Fibroblast of skin of right biceps (primary cell): ENCODE measurements around the gene THSD7B.
"Not testable (repeated sequence)": the region's sequence is repeated elsewhere in the genome, so short reads cannot be mapped to it uniquely, and the experiment has no call there.

ENCODE experiments used
- DNase-seq: peaks from one replicate; pipeline ENCODE4 v3.0.0-alpha.2; 2013

THSD7B gene

DNA sequence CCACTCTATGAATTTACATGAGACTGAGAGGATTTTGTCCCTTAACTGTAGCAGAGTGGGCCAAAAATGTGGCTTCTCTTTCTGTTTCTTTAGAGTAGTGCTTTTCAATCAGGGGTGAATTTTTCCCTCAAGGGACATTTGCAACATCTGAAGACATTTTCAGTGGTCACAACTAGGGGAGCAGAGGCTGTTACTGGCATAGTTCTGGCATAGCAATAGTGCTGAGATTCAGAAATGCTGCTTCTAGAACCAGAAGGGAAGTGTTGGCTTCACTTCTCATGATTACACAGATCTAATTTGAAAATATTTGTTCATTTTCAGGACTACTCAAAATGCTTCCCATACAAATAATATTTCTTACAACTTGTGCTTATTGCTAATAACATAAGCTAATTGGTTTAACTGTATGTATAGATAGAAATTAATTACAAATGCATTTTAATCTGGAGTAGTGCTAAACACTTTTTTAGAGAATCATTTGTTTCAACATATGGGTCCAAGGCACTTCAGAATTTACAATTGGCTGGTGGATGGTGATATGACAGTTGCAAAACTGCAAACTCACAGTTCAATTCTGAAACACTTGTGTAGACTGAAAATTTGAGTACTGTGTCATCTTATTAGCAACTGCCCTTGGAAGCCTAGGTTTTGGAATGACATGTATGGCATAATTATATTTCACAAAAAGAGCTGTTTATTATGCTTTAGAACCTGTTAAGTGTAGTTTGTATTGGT lies 526.7 kb downstream of the THSD7B start:
- no peak for DNase-seq

GRCh38 chr2:137298377-137298776 lies 533.0 kb downstream of the THSD7B start:
- no peak for DNase-seq

DNA sequence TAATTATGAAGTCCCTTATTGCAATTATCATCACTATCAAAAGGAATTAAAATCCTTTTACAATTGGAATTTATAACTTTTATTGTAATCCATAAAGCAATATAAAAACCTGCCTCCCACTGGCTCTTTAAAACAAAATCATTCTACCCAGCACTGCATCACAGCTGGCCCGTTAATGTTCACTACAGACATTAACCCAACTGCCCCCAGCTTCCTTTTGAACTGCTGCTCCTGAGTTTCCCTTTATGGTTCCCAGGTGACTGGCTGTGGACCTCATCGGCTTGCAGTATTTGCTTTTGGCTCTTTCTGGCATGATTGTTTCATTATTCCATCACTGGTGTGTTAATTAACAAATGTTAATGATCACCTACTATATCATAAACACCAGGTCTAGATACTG lies 535.6 kb downstream of the THSD7B start:
- no peak for DNase-seq

- DNase-seq, result no peak
Observed at GRCh38 chr2:137302957-137303356, 537.6 kb downstream of the THSD7B start.

DNA sequence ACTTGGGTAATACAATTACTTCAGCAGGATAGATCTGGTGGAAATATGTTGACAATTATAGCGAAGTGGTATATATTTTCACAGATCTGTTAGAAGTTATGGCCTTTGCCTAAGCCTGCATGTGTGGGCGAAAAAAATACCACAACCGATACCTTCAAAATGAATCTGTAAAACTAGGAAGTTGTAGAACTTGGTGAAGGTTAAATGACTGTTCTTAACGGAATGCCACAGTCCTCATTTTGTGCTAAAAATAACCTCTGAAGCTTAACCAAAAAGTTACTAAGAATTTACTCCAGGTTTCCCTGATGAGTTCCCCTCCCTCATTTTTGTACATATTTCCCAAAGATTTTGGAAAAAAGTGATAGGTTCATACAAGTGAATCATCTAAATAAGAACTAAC lies 550.7 kb downstream of the THSD7B start:
- peak; percentile 9 for DNase-seq

DNA sequence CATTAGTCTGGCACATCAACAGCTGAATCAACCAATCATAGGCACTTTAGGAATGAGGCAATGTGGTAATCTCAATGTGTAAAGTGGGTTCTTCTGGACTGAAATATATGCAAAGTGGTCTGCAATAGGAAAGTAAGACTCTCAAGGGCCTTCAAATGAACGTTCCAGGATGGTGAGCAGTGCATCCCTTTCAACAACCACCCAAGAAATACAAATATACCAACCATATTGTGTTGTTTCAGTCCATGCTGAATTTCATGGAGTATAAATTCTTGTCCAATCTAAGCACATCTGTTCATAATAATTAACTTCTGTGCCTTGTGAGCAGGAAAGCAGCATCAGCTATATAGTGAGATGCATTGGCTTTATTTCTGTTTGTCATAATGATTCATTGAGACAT lies 556.2 kb downstream of the THSD7B start:
- DNase-seq, result no peak

DNA sequence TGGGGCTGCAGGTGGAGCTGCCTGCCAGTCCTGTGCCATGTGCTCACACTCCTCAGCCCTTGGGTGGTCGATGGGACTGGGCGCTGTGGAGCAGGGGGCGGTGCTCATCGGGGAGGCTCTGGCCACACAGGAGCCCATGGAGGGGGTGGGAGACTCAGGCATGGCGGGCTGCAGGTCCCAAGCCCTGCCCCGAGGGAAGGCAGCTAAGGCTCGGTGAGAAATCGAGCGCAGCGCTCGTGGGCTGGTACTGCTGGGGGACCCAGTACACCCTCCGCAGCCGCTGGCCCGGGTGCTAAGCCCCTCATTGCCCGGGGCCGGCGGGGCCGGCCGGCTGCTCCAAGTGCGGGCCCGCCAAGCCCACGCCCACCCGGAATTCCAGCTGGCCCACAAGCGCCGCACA lies 566.2 kb downstream of the THSD7B start:
- not testable (repeated sequence) for DNase-seq

DNA sequence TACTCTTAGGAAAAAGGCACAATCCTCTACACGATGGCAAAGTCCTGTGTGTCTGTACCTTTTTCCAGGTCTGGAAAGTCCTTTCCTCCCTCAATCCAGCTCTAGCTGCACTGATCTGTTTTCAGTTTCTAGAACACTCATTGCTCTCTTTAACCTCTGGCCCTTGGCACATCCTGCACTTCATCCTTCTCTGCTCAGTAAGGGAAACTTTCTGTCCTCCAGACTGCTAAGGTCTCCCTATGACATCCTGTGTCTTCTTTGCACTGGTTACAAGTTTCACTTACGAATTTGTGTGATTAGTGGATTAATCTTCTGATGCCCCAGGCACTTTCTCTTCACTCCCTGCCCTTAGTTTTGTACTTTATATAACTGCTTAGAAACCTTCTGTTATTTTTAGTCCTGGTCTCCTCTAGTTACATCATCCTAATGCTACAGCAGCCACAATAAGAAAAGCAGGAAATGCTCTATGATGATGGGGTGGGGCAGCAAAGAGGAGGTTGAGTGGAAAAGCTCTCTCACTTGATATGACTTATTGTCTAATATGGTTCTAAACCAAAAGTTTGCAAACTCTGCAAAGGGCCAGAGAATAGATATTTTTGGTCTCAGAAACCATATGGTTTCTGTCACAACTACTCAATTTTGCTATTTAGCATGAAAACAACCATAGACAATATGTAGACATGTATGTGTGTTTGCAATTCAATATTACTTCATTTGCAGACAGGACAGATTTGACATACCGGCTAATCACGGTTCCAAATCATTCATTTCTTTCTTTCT lies 568.2 kb downstream of the THSD7B start:
- peak; percentile 40 for DNase-seq

- DNase-seq, result no peak
Observed at GRCh38 chr2:137336067-137336466, 570.7 kb downstream of the THSD7B start.

GRCh38 chr2:137339051-137339450 lies 573.7 kb downstream of the THSD7B start:
- DNase-seq, result no peak

GRCh38 chr2:137345994-137346393 lies 580.6 kb downstream of the THSD7B start:
- no peak for DNase-seq

DNA sequence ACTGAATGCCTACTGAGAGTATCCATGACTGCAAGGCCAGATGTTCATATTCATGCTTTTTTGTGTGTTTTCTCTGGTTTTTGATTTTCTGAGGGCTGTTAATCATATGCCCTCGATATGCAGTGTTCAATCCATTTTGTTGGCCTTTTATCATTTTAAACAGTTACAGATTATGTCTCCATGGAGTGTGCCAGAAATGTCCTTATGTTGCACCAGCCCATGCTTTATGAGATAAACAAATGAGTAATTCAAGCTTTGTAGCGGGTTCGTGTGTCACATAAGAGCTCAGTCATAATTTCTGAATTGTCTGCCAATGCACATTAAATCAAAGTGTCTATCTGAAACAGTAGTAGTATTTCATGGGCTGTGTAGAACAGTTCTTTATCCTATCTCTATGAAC lies 583.0 kb downstream of the THSD7B start:
- peak; percentile 9 for DNase-seq

DNA sequence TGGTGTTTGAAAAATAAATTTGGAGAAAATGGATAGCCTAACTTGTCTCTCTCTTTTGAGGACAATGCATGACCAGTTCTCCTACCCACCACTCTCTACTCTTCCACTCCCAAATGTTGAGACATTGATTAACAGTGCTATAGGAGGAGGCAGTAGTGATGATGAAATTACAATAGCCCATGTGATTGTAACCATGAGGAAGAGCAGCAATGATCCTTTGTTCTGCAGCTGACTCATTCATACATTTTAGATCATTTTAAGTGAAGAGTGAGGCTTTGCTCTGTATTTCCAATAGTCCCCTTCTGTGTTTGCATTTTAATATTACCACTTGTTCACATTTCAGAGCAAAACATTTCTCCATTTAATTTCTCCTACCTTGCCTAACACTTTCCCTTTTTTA lies 592.3 kb downstream of the THSD7B start:
- DNase-seq, result no peak

DNA sequence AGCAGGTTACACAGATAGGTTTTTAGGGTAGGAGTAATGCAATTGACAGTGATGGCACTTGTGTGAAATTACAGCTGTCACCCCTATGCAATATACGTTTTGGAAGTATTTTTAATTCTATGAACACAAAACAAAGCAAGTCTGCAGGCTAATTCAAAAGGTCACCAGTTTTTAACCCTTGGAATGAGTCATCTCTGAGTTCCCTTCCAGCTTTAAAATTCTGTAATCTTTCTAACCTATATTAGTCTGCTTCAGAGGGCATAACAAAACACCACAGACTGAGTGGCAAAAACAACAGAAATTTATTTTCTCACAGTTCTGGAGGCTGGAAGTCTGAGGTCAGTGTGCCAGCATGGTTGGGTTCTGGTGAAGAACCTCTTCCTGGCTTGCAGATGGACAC lies 602.0 kb downstream of the THSD7B start:
- no peak for DNase-seq

- DNase-seq, result no peak
Observed at GRCh38 chr2:137369106-137369505, 603.8 kb downstream of the THSD7B start.

DNA sequence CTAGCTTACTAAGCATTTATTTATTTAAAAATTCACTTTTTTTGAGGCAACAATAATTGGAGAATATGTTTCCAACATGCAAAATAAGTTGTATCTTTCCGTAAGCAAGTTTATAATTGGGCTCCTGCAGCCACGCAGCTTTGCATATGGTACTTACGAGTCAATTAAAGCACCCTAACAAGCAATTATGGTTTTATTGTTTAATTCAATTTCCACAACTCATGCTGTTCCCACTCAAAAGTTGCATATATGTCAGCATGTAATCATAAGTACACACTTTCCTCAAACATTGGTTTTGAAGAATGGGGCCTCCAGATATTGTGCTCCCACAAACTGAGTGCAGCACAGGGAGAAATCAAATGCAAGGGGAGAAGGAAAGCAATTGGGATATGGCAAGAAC lies 613.8 kb downstream of the THSD7B start:
- DNase-seq, result no peak

DNA sequence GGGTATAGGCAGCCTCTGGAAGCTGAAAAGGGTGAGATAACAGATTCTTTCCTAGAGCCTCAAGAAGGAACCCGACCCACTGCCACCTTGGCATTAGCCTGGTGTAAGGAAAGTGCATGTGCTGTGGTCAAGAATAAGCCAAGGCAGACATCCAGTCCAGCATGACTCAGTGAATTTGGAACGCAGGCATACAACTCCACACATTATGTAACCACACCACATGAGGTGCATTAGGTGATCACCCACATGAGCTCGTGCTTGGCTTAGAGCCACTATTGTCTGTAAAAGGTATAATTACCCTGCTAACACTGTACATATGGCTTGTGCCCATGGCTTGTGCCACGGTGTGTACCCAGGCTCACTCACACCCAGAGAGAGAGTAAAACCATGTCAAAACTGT lies 615.3 kb downstream of the THSD7B start:
- DNase-seq, result no peak

DNA sequence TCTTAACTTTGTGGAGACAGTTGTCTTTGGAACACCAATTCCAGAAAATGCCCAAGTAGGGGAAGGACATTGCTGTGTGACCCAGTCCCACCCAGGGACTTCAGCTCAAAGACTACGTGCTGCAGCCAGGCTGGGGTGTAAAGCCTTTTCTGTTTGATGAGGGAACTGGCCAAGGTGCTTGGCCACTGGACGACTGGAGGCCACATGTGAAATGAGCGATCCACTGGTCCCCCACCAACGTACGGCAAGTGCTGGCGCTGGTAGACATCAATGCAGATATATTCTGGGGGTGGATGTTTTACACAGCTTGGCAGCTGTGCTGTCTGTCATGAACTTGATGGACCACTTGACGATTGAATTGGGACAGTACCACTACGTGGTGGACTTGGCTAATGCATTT lies 616.4 kb downstream of the THSD7B start:
- no peak for DNase-seq

- DNase-seq, result no peak
Observed at GRCh38 chr2:137383391-137383790, 618.0 kb downstream of the THSD7B start.

DNA sequence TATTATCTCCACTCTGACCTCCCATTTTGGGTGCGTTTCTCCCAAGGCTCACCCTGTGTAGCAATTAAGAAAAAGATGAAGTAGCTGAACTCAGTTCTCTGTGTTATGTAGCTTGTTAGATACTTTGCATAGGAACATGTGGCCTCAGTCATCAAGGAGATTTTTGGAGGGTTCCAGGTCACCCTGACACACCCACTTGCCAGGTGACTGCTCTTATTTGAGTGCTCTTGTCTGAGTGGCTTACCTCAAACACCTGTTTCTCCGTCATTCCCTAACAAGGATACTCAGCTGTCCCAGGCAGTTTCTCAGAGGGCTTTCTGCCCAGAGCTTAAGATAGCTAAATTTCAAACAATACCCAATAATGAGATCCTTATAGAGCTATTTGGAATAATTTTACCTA lies 621.7 kb downstream of the THSD7B start:
- DNase-seq, result no peak

DNA sequence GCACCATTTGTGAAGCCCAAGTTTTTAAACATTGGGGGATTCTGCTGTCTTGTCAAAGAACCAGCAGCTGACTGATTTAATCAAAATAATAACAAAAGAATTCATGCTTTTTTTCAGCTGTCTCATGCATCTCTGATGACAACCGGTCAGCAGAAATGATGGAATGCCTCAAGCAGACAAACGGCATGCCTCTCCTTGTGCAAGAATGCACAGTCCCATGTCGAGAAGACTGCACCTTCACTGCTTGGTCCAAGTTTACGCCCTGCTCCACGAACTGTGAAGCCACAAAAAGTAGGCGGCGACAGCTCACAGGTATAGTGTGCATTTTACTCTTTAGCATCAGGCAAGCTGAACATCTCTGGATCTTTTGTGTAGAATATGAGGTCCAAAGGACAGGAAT lies 640.2 kb downstream of the THSD7B start:
- no peak for DNase-seq

DNA sequence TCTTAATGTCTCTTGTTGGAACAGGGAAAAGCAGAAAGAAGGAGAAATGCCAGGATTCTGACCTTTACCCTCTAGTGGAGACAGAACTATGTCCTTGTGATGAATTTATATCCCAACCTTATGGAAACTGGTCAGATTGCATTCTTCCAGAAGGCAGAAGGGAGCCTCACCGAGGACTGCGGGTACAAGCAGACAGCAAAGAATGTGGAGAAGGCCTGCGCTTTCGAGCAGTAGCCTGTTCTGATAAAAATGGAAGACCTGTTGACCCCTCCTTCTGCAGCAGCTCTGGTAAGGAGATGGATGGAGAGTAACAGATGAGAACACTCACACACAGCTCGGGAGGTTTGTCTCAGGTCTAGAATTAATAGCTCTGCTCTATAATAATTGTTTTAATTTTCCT lies 646.2 kb downstream of the THSD7B start:
- DNase-seq, result no peak

DNA sequence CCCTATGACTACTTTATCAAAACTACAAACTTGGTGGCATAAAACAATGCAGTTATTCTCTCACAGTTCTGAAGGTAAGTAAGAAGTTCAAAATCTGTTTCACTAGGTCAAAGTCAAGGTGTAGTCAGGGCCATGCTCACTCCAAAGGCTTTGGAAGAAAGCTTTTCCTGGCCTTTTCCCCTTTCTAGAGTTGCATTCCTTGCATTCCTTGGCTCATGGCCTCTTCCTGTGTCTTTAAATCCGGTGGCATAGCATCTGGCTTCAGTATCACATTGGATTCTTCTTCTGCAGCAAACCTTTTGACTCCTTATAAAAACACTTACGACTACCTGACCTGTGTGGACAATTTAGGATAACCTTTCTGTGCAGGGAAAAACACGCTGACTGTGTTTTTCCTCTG lies 655.4 kb downstream of the THSD7B start:
- peak; percentile 26 for DNase-seq

GRCh38 chr2:137435162-137435561 lies 669.8 kb downstream of the THSD7B start:
- DNase-seq, result peak; percentile 74

GRCh38 chr2:137437386-137437785 lies 672.0 kb downstream of the THSD7B start:
- DNase-seq, result no peak
